RCC 7860 (cell line): ENCODE data around the gene ANKRD13D.
"Not testable (repeated sequence)": the region's sequence is repeated elsewhere in the genome, so short reads cannot be mapped to it uniquely, and the experiment has no call there.

Experiments
- DNase-seq: peaks from one replicate; pipeline ENCODE4 v3.0.0-alpha.2; 2015; ENCODE audit warnings: low spot score
- FAIRE-seq: peaks from 2 replicates; lab custom pipeline; 2012; peaks lifted over from hg19 to GRCh38; lab: Jason Lieb, UNC

ANKRD13D gene

GRCh38 chr11:67317205-67317887 lies 28.2 kb downstream of the ANKRD13D start:
- DNase-seq (peak; percentile 88), FAIRE-seq (no peak)

GRCh38 chr11:67317888-67318555 lies 28.9 kb downstream of the ANKRD13D start:
- DNase-seq (no peak), FAIRE-seq (no peak)

GRCh38 chr11:67318876-67319275 lies 29.8 kb downstream of the ANKRD13D start:
- not testable (repeated sequence) for DNase-seq, FAIRE-seq

GRCh38 chr11:67320011-67320410 lies 30.9 kb downstream of the ANKRD13D start:
- DNase-seq (no peak), FAIRE-seq (no peak)

- FAIRE-seq (no peak), DNase-seq (no peak)
These were observed 31.6 kb downstream of the ANKRD13D start for GRCh38 chr11:67320691-67321090.

- no peak for FAIRE-seq
These were observed 32.3 kb downstream of the ANKRD13D start for GRCh38 chr11:67321313-67321871.

GRCh38 chr11:67322049-67322448 lies 32.9 kb downstream of the ANKRD13D start:
- no peak for FAIRE-seq
- no peak for DNase-seq

More at GRCh38 chr11:67321313-67321871, 32.3 kb downstream of the ANKRD13D start:
- DNase-seq: no peak

GRCh38 chr11:67323526-67323925 lies 34.4 kb downstream of the ANKRD13D start:
- DNase-seq (no peak), FAIRE-seq (no peak)

- no peak for DNase-seq
- no peak for FAIRE-seq
These were observed 43.1 kb downstream of the ANKRD13D start for GRCh38 chr11:67332081-67332691.

GRCh38 chr11:67337257-67337656 lies 48.2 kb downstream of the ANKRD13D start:
- FAIRE-seq: no peak
- no peak for DNase-seq

- DNase-seq: no peak
- no peak for FAIRE-seq
These were observed 55.2 kb downstream of the ANKRD13D start for GRCh38 chr11:67344264-67344663.

- no peak for FAIRE-seq
- no peak for DNase-seq
These were observed 56.3 kb downstream of the ANKRD13D start for GRCh38 chr11:67345247-67345919.

- no peak for FAIRE-seq
These were observed 57.1 kb downstream of the ANKRD13D start for GRCh38 chr11:67345920-67346819.

GRCh38 chr11:67347964-67348749 lies 59.1 kb downstream of the ANKRD13D start:
- FAIRE-seq (no peak), DNase-seq (no peak)

More at GRCh38 chr11:67345920-67346819, 57.1 kb downstream of the ANKRD13D start:
- DNase-seq: peak; percentile 25

- FAIRE-seq (no peak), DNase-seq (no peak)
These were observed 59.9 kb downstream of the ANKRD13D start for GRCh38 chr11:67349036-67349435.

- FAIRE-seq: no peak
These were observed 60.4 kb downstream of the ANKRD13D start for GRCh38 chr11:67349457-67349856.

GRCh38 chr11:67349928-67350465 lies 60.9 kb downstream of the ANKRD13D start:
- DNase-seq: no peak
- no peak for FAIRE-seq

More at GRCh38 chr11:67349457-67349856, 60.4 kb downstream of the ANKRD13D start:
- no peak for DNase-seq

- FAIRE-seq (no peak), DNase-seq (peak; percentile 66)
These were observed 62.3 kb downstream of the ANKRD13D start for GRCh38 chr11:67351275-67352005.
